ENCODE measurements around the gene OR6C4. TPM values are rescaled to one million over a fixed set of nuclear protein-coding genes. Genes with fewer than 3 reads are reported as not detected.
"Not testable (repeated sequence)": the region's sequence is repeated elsewhere in the genome, so short reads cannot be mapped to it uniquely, and the experiment has no call there.

Gene OR6C4
- total RNA-seq, 2 donors from 2014 or later = not detected

- Histone ChIP-seq H3K4me1 (no peaks in the 10 kb centered on the region), H3K27me3 (no peaks in the 10 kb centered on the region), H3K27ac (no peak overlapping the region), H3K9me3 (no peaks in the 10 kb centered on the region), H3K4me3 (no peak overlapping the region), H3K36me3 (replicated peaks in 1 of 2; ENCODE audit: insufficient read depth in 1 of 2, low read depth in 2 of 2) (no peaks in the 10 kb centered on the region)
- DNase-seq = no peak
- TF ChIP-seq CTCF (IDR thresholded peaks at IDR 0.05) (no peak), POLR2A (IDR thresholded peaks at IDR 0.05) (no peak)
- intact Hi-C loops (cut with DNase I) = no loop called here
- no peak for ATAC-seq
Measured at GRCh38 chr12:55548756-55549155, 646 bp upstream of the OR6C4 start.

- intact Hi-C loops (cut with DNase I) = no loop called here
- no peak overlapping the region for H3K27ac ChIP-seq
- H3K36me3 ChIP-seq (replicated peaks in 1 of 2; ENCODE audit: insufficient read depth in 1 of 2, low read depth in 2 of 2) = no peaks in the 10 kb centered on the region
- H3K4me3 ChIP-seq = no peak overlapping the region
- DNase-seq (no peak), ATAC-seq (no peak)
- H3K27me3 ChIP-seq = no peaks in the 10 kb centered on the region
- H3K4me1 ChIP-seq = no peaks in the 10 kb centered on the region
- no peaks in the 10 kb centered on the region for H3K9me3 ChIP-seq
- TF ChIP-seq POLR2A (IDR thresholded peaks at IDR 0.05) (no peak), CTCF (IDR thresholded peaks at IDR 0.05) (no peak)
Measured at GRCh38 chr12:55554296-55554695, 4.9 kb downstream of the OR6C4 start.

- H3K4me1 ChIP-seq; H3K36me3 ChIP-seq (replicated peaks in 1 of 2; ENCODE audit: insufficient read depth in 1 of 2, low read depth in 2 of 2); H3K27ac ChIP-seq; DNase-seq; H3K27me3 ChIP-seq; H3K4me3 ChIP-seq; ATAC-seq; intact Hi-C loops (cut with DNase I): not testable (repeated sequence)
- peaks cover 0 to 27% (median 0%) of the 10 kb centered on the region in 3 donors for H3K9me3 ChIP-seq
Measured at GRCh38 chr12:55570060-55570459, 20.7 kb downstream of the OR6C4 start.

GRCh38 chr12:55570689-55571088 is 21.3 kb downstream of the OR6C4 start:
- H3K36me3 ChIP-seq (replicated peaks in 1 of 2; ENCODE audit: insufficient read depth in 1 of 2, low read depth in 2 of 2); H3K27ac ChIP-seq; DNase-seq; intact Hi-C loops (cut with DNase I); H3K4me1 ChIP-seq; H3K4me3 ChIP-seq; H3K27me3 ChIP-seq; ATAC-seq: not testable (repeated sequence)
- WGBS, 2 donors = 87 to 95% methylated on average over 1 of the region's 1 CpG
- peaks cover 0 to 27% (median 0%) of the 10 kb centered on the region in 3 donors for H3K9me3 ChIP-seq

GRCh38 chr12:55572168-55572567 is 22.8 kb downstream of the OR6C4 start, which contains the start of gene OR2AP1:
TSS of gene OR2AP1 (plus strand) at chr12:55572468. CDS start at chr12:55574415, 1,947 bp downstream.
- DNase-seq = no peak
- no peak for TF ChIP-seq POLR2A (IDR thresholded peaks at IDR 0.05)
- TF ChIP-seq CTCF (IDR thresholded peaks at IDR 0.05) = no peak
- Histone ChIP-seq H3K27ac (no peak within 1 kb of the TSS), H3K4me3 (no peak within 1 kb of the TSS), H3K36me3 (replicated peaks in 1 of 2; ENCODE audit: insufficient read depth in 1 of 2, low read depth in 2 of 2) (no peaks in the 10 kb centered on the region), H3K27me3 (no peaks in the 10 kb centered on the region), H3K4me1 (no peaks in the 10 kb centered on the region), H3K9me3 (peaks cover 0 to 27% (median 0%) of the 10 kb centered on the region in 3 donors)
- 93 to 94% methylated on average over 1 of the region's 1 CpG for WGBS, 2 donors
- no peak for ATAC-seq
- intact Hi-C loops (cut with DNase I) = no loop called here

- DNase-seq (no peak), ATAC-seq (no peak)
- WGBS, 2 donors = 88 to 94% methylated on average over 2 of the region's 2 CpGs
- H3K27ac ChIP-seq = no peak overlapping the region
- H3K36me3 ChIP-seq (replicated peaks in 1 of 2; ENCODE audit: insufficient read depth in 1 of 2, low read depth in 2 of 2) = no peaks in the 10 kb centered on the region
- no peaks in the 10 kb centered on the region for H3K4me1 ChIP-seq
- TF ChIP-seq POLR2A (IDR thresholded peaks at IDR 0.05) (no peak), CTCF (IDR thresholded peaks at IDR 0.05) (no peak)
- H3K4me3 ChIP-seq = no peak overlapping the region
- intact Hi-C loops (cut with DNase I) = no loop called here
- H3K9me3 ChIP-seq = no peaks in the 10 kb centered on the region
- no peaks in the 10 kb centered on the region for H3K27me3 ChIP-seq
Measured at GRCh38 chr12:55582066-55582465, 32.7 kb downstream of the OR6C4 start.
